Type B pancreatic cell (in vitro differentiated cells): ENCODE data around the gene RIMS1. TPM values are rescaled to one million over a fixed set of nuclear protein-coding genes. Genes with fewer than 3 reads are reported as not detected.

ENCODE experiments used
- DNase-seq: peaks from one replicate; pipeline ENCODE4 v3.0.0; 2021; ENCODE audit warnings: mixed read lengths; ENCODE audit not compliant: unreplicated experiment; ENCODE audit errors: extremely low spot score
- H3K27ac Mint-ChIP-seq: 2 replicates; pipeline ENCODE4 v1.8.0; 2021; ENCODE audit warnings: mild to moderate bottlenecking, mixed read lengths
- H3K27me3 Mint-ChIP-seq: 2 replicates; pipeline ENCODE4 v1.8.0; 2021; ENCODE audit warnings: mixed read lengths
- H3K36me3 Mint-ChIP-seq: 2 replicates; pipeline ENCODE4 v1.8.0; 2021; ENCODE audit warnings: mixed read lengths
- H3K4me1 Mint-ChIP-seq: one replicate; pipeline ENCODE4 v1.8.0; 2021; ENCODE audit warnings: mixed read lengths; ENCODE audit not compliant: unreplicated experiment
- H3K4me3 Mint-ChIP-seq: 2 replicates; pipeline ENCODE4 v1.8.0; 2021; ENCODE audit warnings: mild to moderate bottlenecking, mixed read lengths
- H3K9me3 Mint-ChIP-seq: 2 replicates; pipeline ENCODE4 v1.8.0; 2021; ENCODE audit warnings: mixed read lengths
- CTCF ChIP-seq: fragments of 200-600 bp; sonication (generic); conservative IDR thresholded peaks from 2 replicates; pipeline ENCODE4 v1.5.0; 2021; ENCODE audit warnings: antibody characterized with exemption, mild to moderate bottlenecking
- total RNA-seq: library from RNA; stranded (reverse); gene quantifications from 2 replicates; pipeline ENCODE4 v1.2.1, GENCODE V29; 2021; ENCODE audit warnings: low replicate concordance

Gene RIMS1
- total RNA-seq, 1 donor from 2014 or later: 5.9 TPM

GRCh38 chr6:72386324-72386723 lies 500.0 kb downstream of the RIMS1 start:
- no peaks in the 10 kb centered on the region for H3K36me3 Mint-ChIP-seq
- H3K4me3 Mint-ChIP-seq: no peak overlapping the region
- no peaks in the 10 kb centered on the region for H3K27me3 Mint-ChIP-seq
- no peaks in the 10 kb centered on the region for H3K4me1 Mint-ChIP-seq
- TF ChIP-seq CTCF: no peak
- no peak for DNase-seq
- H3K9me3 Mint-ChIP-seq: no peaks in the 10 kb centered on the region
- H3K27ac Mint-ChIP-seq: no peak overlapping the region

GRCh38 chr6:72389698-72390097 lies 503.3 kb downstream of the RIMS1 start:
- Mint-ChIP-seq H3K27ac (no peak overlapping the region), H3K9me3 (no peaks in the 10 kb centered on the region), H3K36me3 (no peaks in the 10 kb centered on the region), H3K4me1 (no peaks in the 10 kb centered on the region), H3K4me3 (no peak overlapping the region), H3K27me3 (no peaks in the 10 kb centered on the region)
- TF ChIP-seq CTCF: no peak
- no peak for DNase-seq

- no peak for DNase-seq
- Mint-ChIP-seq H3K36me3 (no peaks in the 10 kb centered on the region), H3K4me3 (no peak overlapping the region), H3K9me3 (no peaks in the 10 kb centered on the region), H3K27me3 (no peaks in the 10 kb centered on the region), H3K27ac (no peak overlapping the region), H3K4me1 (no peaks in the 10 kb centered on the region)
- no peak for TF ChIP-seq CTCF
Observed at GRCh38 chr6:72390548-72390947, 504.2 kb downstream of the RIMS1 start.

- TF ChIP-seq CTCF: no peak
- no peak overlapping the region for H3K4me3 Mint-ChIP-seq
- no peaks in the 10 kb centered on the region for H3K4me1 Mint-ChIP-seq
- H3K36me3 Mint-ChIP-seq: no peaks in the 10 kb centered on the region
- H3K27me3 Mint-ChIP-seq: no peaks in the 10 kb centered on the region
- DNase-seq: no peak
- H3K9me3 Mint-ChIP-seq: no peaks in the 10 kb centered on the region
- no peak overlapping the region for H3K27ac Mint-ChIP-seq
Observed at GRCh38 chr6:72401865-72402264, 515.5 kb downstream of the RIMS1 start.

- no peaks in the 10 kb centered on the region for H3K9me3 Mint-ChIP-seq
- no peaks in the 10 kb centered on the region for H3K27me3 Mint-ChIP-seq
- no peaks in the 10 kb centered on the region for H3K36me3 Mint-ChIP-seq
- no peak overlapping the region for H3K27ac Mint-ChIP-seq
- H3K4me3 Mint-ChIP-seq: no peak overlapping the region
- TF ChIP-seq CTCF: no peak
- H3K4me1 Mint-ChIP-seq: no peaks in the 10 kb centered on the region
- no peak for DNase-seq
Observed at GRCh38 chr6:72403413-72403812, 517.1 kb downstream of the RIMS1 start.

GRCh38 chr6:72406517-72406916 lies 520.2 kb downstream of the RIMS1 start:
- H3K27me3 Mint-ChIP-seq: no peaks in the 10 kb centered on the region
- no peaks in the 10 kb centered on the region for H3K4me1 Mint-ChIP-seq

More at GRCh38 chr6:72406517-72406916, 520.2 kb downstream of the RIMS1 start:
- TF ChIP-seq CTCF: no peak
- Mint-ChIP-seq H3K36me3 (no peaks in the 10 kb centered on the region), H3K9me3 (no peaks in the 10 kb centered on the region), H3K27ac (no peak overlapping the region), H3K4me3 (no peak overlapping the region)
- no peak for DNase-seq
